HCT116 (cell line): ENCODE data around the gene KCND2. TPM values are rescaled to one million over a fixed set of nuclear protein-coding genes. Genes with fewer than 3 reads are reported as not detected.

Experiments used
- ATAC-seq: fragments of 200-7000 bp; cut with Tn5 transposase; 2 replicates; pipeline ENCODE4 v1.9.1; 2020; ENCODE audit warnings: mild to moderate bottlenecking, moderate library complexity
- BruUV-seq: library from RNA; stranded (reverse); fragments of 400-500 nt; replicated peaks from 2 replicates; lab custom pipeline; 2021; lab: Mats Ljungman, UMichigan
- CTCF ChIA-PET: fragments of 300-600 bp; sonication (Branson Sonifier 250); formaldehyde crosslinking; loops from one replicate; lab custom pipeline; 2021; ENCODE audit warnings: antibody characterized with exemption; lab: Charles Lee
- POLR2A ChIA-PET: fragments of 300-600, 350-600 bp; sonication (Branson Sonifier 250); formaldehyde crosslinking; loops from one replicate; lab custom pipeline; 2021; ENCODE audit warnings: antibody characterized with exemption; lab: Charles Lee
- RAD21 ChIA-PET, 2 experiments: fragments of 300-600 bp; sonication (Branson Sonifier 250); formaldehyde crosslinking; loops; one replicate each; lab custom pipeline; 2023; ENCODE audit warnings: low total read pairs in 2 of 2; ENCODE audit not compliant: uncharacterized antibody in 2 of 2, unreplicated experiment in 2 of 2, low non-redundant PET in 1 of 2; lab: Charles Lee
- DNase-seq: peaks from one replicate; pipeline ENCODE4 v3.0.0-alpha.2; 2010; ENCODE audit warnings: low read depth, low spot score
- H2AFZ ChIP-seq: fragments of 200-600 bp; shearing (Covaris generic), sonication (generic); 2 replicates; pipeline ENCODE4 v1.6.1; 2017; ENCODE audit warnings: low read depth, mixed run types, mixed read lengths, antibody characterized with exemption, low read length; ENCODE audit not compliant: poor library complexity, severe bottlenecking
- H3K27ac ChIP-seq: 2 replicates; pipeline ENCODE4 v1.5.1; 2012; ENCODE audit warnings: low read depth, low read length
- H3K27me3 ChIP-seq: fragments of 200-600 bp; sonication (generic); 2 replicates; pipeline ENCODE4 v1.6.1; 2016; ENCODE audit warnings: mixed run types, low read length, mixed read lengths; ENCODE audit not compliant: insufficient read depth
- H3K36me3 ChIP-seq, 2 experiments: fragments of 200-500 bp in 1 of 2; fragments of 200-600 bp in 1 of 2; sonication (Bioruptor generic) in 1 of 2; sonication (generic) in 1 of 2; 2 replicates each; pipeline versions ENCODE4 v1.5.1 to v1.6.1; 2014 to 2016; ENCODE audit warnings: low read length in 2 of 2, inconsistent platforms in 1 of 2, mixed read lengths in 1 of 2, mixed run types in 1 of 2; ENCODE audit not compliant: insufficient read depth in 2 of 2, control insufficient read depth in 1 of 2
- H3K4me1 ChIP-seq, 2 experiments: fragments of 200-600 bp in 1 of 2; sonication (generic) in 1 of 2; 2 replicates each; pipeline versions ENCODE4 v1.5.1 to v1.6.1; 2012 to 2017; ENCODE audit warnings: low read length in 2 of 2, inconsistent platforms in 1 of 2, mild to moderate bottlenecking in 1 of 2, mixed read lengths in 1 of 2, mixed run types in 1 of 2, moderate library complexity in 1 of 2; ENCODE audit not compliant: insufficient read depth in 2 of 2, control insufficient read depth in 1 of 2
- H3K4me2 ChIP-seq: fragments of 200-600 bp; sonication (generic); 2 replicates; pipeline ENCODE4 v1.6.1; 2017; ENCODE audit warnings: mixed run types, low read length, mixed read lengths
- H3K4me3 ChIP-seq, 2 experiments: fragments of 200-600 bp in 1 of 2; sonication (generic) in 1 of 2; replicated peaks in 1 of 2; 2 replicates each; pipeline ENCODE4 v1.5.1; 2011 to 2016; ENCODE audit warnings: low read length in 2 of 2, control low read depth in 1 of 2, low read depth in 1 of 2, mild to moderate bottlenecking in 1 of 2, mixed read lengths in 1 of 2, mixed run types in 1 of 2
- H3K79me2 ChIP-seq: fragments of 200-600 bp; sonication (generic); 2 replicates; pipeline ENCODE4 v1.6.1; 2017; ENCODE audit warnings: mild to moderate bottlenecking, mixed run types, low read length, moderate library complexity, mixed read lengths; ENCODE audit not compliant: insufficient read depth
- H3K9ac ChIP-seq: fragments of 200-600 bp; sonication (generic); 2 replicates; pipeline ENCODE4 v1.6.1; 2016; ENCODE audit warnings: low read length, mixed read lengths
- H3K9me2 ChIP-seq: fragments of 200-600 bp; sonication (generic), shearing (Covaris generic); 2 replicates; pipeline ENCODE4 v1.6.1; 2017; ENCODE audit warnings: mixed run types, mild to moderate bottlenecking, moderate library complexity; ENCODE audit not compliant: insufficient read depth
- H3K9me3 ChIP-seq, 2 experiments: fragments of 200-500 bp in 1 of 2; fragments of 200-600 bp in 1 of 2; sonication (Bioruptor generic) in 1 of 2; sonication (generic) in 1 of 2; 2 replicates each; pipeline ENCODE4 v1.6.1; 2014 to 2017; ENCODE audit warnings: low read length in 2 of 2, mixed read lengths in 2 of 2, inconsistent platforms in 1 of 2, low read depth in 1 of 2, mild to moderate bottlenecking in 1 of 2, mixed run types in 1 of 2, moderate library complexity in 1 of 2; ENCODE audit not compliant: control insufficient read depth in 1 of 2, insufficient read depth in 1 of 2
- H4K20me1 ChIP-seq: fragments of 200-600 bp; sonication (generic), shearing (Covaris generic); 2 replicates; pipeline ENCODE4 v1.6.1; 2017; ENCODE audit warnings: mixed run types, mild to moderate bottlenecking, moderate library complexity; ENCODE audit not compliant: insufficient read depth
- CBX3 ChIP-seq: IDR thresholded peaks from 2 replicates; pipeline ENCODE4 v1.6.1; 2012; ENCODE audit warnings: low read depth
- EGR1 ChIP-seq: IDR thresholded peaks from 2 replicates; pipeline ENCODE4 v1.6.1; 2012; ENCODE audit warnings: low read depth
- EZH2 ChIP-seq: fragments of 200-600 bp; sonication (generic); IDR thresholded peaks from 2 replicates; pipeline ENCODE4 v1.6.1; 2017; ENCODE audit warnings: antibody characterized with exemption, mixed run types
- FOSL1 ChIP-seq: IDR thresholded peaks from 2 replicates; pipeline ENCODE4 v1.6.1; 2012; ENCODE audit warnings: low read depth
- JUND ChIP-seq: IDR thresholded peaks from 2 replicates; pipeline ENCODE4 v1.6.1; 2012
- SRF ChIP-seq: IDR thresholded peaks from 2 replicates; pipeline ENCODE4 v1.6.1; 2012; ENCODE audit warnings: low read depth
- ZFX ChIP-seq: fragments of 450-650 bp; IDR thresholded peaks from 2 replicates; pipeline ENCODE4 v1.6.1; 2017
- ZNF274 ChIP-seq: fragments of 200-500 bp; sonication (Bioruptor generic); IDR thresholded peaks from 2 replicates; pipeline ENCODE4 v1.6.1; 2014; ENCODE audit warnings: mild to moderate bottlenecking, low read depth, low read length, inconsistent platforms
- intact Hi-C: fragments of 100-400 bp; cut with micrococcal nuclease; formaldehyde crosslinking; loops from 2 replicates; pipeline ENCODE4 v1.10.0; 2022
- total RNA-seq: library from RNA; stranded (reverse); gene quantifications from one replicate; pipeline ENCODE4 v1.2.1, GENCODE V29; 2021; ENCODE audit not compliant: unreplicated experiment
- TF ChIP-seq, protein P1 (sequence below): IDR thresholded peaks from 2 replicates; pipeline ENCODE4 v1.6.1; 2012
- TF ChIP-seq, protein P2 (sequence below): IDR thresholded peaks from 2 replicates; pipeline ENCODE4 v1.6.1; 2012
- TF ChIP-seq, protein P3 (sequence below): IDR thresholded peaks from 2 replicates; pipeline ENCODE4 v1.6.1; 2011; ENCODE audit warnings: mild to moderate bottlenecking, low read length, moderate library complexity; ENCODE audit not compliant: insufficient replicate concordance; ENCODE audit errors: extremely low read depth

Gene KCND2
- total RNA-seq, 1 experiment from 2014 or later: 0.05 TPM

DNA sequence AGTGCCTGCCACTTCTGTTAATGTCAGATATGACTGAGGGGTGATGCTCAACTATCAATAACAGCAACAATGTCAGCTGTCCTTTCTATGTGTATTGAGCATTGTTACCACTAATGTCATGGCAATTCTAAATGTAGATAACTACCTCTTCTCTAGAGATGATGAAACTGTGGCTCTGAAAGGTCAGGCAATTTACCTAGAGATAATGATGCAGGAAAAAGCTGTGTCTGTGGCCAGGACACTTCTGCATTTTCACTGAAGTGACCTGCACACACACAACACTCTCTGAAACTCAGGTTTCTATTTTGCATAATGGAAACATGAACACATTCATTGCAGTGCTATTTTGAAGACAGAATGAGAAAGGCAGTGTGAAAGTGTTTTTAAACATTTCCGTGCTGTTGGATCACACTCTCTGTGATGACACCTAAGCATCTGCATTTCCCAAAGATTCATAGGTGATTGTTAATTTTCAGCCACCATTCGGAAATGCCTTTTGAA lies 148.2 kb downstream of the KCND2 start:
- H3K9me2 ChIP-seq: no peaks in the 10 kb centered on the region
- ChIA-PET POLR2A (no interaction called here), RAD21 (no interaction called here), CTCF (no interaction called here)
- H3K79me2 ChIP-seq: no peaks in the 10 kb centered on the region
- no peak overlapping the region for H3K4me3 ChIP-seq
- no peak for ATAC-seq
- no peaks in the 10 kb centered on the region for H3K27me3 ChIP-seq
- H3K9ac ChIP-seq: no peak overlapping the region
- no peaks in the 10 kb centered on the region for H3K4me1 ChIP-seq
- DNase-seq: no peak
- H3K4me2 ChIP-seq: no peak overlapping the region
- no peaks in the 10 kb centered on the region for H4K20me1 ChIP-seq
- no TSS peak for BruUV-seq
- TF ChIP-seq, protein P1, sequence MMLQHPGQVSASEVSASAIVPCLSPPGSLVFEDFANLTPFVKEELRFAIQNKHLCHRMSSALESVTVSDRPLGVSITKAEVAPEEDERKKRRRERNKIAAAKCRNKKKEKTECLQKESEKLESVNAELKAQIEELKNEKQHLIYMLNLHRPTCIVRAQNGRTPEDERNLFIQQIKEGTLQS: no peak
- no peak for TF ChIP-seq SRF
- TF ChIP-seq ZFX: no peak
- TF ChIP-seq EZH2: no peak
- no peak for TF ChIP-seq FOSL1
- TF ChIP-seq EGR1: no peak
- TF ChIP-seq ZNF274: no peak
- TF ChIP-seq, protein P2, sequence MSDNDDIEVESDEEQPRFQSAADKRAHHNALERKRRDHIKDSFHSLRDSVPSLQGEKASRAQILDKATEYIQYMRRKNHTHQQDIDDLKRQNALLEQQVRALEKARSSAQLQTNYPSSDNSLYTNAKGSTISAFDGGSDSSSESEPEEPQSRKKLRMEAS: no peak
- TF ChIP-seq CBX3: no peak
- TF ChIP-seq JUND: no peak
- TF ChIP-seq, protein P3, sequence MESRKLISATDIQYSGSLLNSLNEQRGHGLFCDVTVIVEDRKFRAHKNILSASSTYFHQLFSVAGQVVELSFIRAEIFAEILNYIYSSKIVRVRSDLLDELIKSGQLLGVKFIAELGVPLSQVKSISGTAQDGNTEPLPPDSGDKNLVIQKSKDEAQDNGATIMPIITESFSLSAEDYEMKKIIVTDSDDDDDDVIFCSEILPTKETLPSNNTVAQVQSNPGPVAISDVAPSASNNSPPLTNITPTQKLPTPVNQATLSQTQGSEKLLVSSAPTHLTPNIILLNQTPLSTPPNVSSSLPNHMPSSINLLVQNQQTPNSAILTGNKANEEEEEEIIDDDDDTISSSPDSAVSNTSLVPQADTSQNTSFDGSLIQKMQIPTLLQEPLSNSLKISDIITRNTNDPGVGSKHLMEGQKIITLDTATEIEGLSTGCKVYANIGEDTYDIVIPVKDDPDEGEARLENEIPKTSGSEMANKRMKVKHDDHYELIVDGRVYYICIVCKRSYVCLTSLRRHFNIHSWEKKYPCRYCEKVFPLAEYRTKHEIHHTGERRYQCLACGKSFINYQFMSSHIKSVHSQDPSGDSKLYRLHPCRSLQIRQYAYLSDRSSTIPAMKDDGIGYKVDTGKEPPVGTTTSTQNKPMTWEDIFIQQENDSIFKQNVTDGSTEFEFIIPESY: no peak
- no peak overlapping the region for H3K27ac ChIP-seq
- H2AFZ ChIP-seq: no peak overlapping the region
- no peaks in the 10 kb centered on the region for H3K36me3 ChIP-seq
- H3K9me3 ChIP-seq: no peaks in the 10 kb centered on the region
- intact Hi-C loops: no loop called here
